Heart right ventricle (tissue), 16 donors: ENCODE results near the gene PTPRG. TPM values are rescaled to one million over a fixed set of nuclear protein-coding genes. Genes with fewer than 3 reads are reported as not detected.

Source experiments
- ATAC-seq, 8 donors: fragments of 200-7000 bp; cut with Tn5 transposase; one replicate each; pipeline ENCODE4 v1.9.1; 2020; ENCODE audit warnings: mild to moderate bottlenecking in 8 of 8, moderate library complexity in 8 of 8, moderate number of reproducible peaks in 1 of 8
- DNase-seq, 2 donors: peaks; one replicate each; pipeline ENCODE4 v3.0.0-alpha.2; 2020
- H3K27ac ChIP-seq, 10 donors: fragments of 200-600 bp; sonication (generic) in 2 of 10; one replicate each; pipeline versions ENCODE4 v1.5.0 to v1.8.0; 2020 to 2022; ENCODE audit warnings: mild to moderate bottlenecking in 3 of 10
- H3K27me3 ChIP-seq, 7 donors: fragments of 200-600 bp; one replicate each; pipeline ENCODE4 v1.8.0; 2021 to 2022; ENCODE audit warnings: mild to moderate bottlenecking in 2 of 7
- H3K36me3 ChIP-seq, 9 donors: fragments of 200-600 bp; sonication (generic) in 1 of 9; one replicate each; pipeline versions ENCODE4 v1.5.0 to v1.8.0; 2020 to 2022; ENCODE audit warnings: mild to moderate bottlenecking in 2 of 9
- H3K4me1 ChIP-seq, 9 donors: fragments of 200-600 bp; sonication (generic) in 1 of 9; one replicate each; pipeline versions ENCODE4 v1.5.0 to v1.8.0; 2020 to 2022; ENCODE audit warnings: mild to moderate bottlenecking in 4 of 9
- H3K4me3 ChIP-seq, 10 donors: fragments of 200-600 bp; sonication (generic) in 2 of 10; one replicate each; pipeline versions ENCODE4 v1.5.0 to v1.8.0; 2020 to 2022; ENCODE audit warnings: mild to moderate bottlenecking in 7 of 10, moderate library complexity in 2 of 10
- H3K9me3 ChIP-seq, 11 donors: fragments of 200-600 bp in 10 of 11; sonication (generic) in 2 of 11; one replicate each; pipeline versions ENCODE4 v1.5.0 to v1.8.0; 2013 to 2022; ENCODE audit warnings: mild to moderate bottlenecking in 2 of 11, control low read depth in 1 of 11, moderate library complexity in 1 of 11
- WGBS, 2 donors: extraction: QIAGEN DNeasy Blood & Tissue Kit; methylation state at CpG; one replicate each; pipeline ENCODE4 v1.1.7; 2013; ENCODE audit warnings: inconsistent platforms in 1 of 2; 5-methylcytosine and 5-hydroxymethylcytosine counted together
- intact Hi-C, 10 donors: fragments of 100-400 bp; cut with DNase I; formaldehyde crosslinking; loops; one replicate each; pipeline versions ENCODE4 v1.11.1 to v1.14.2; 2022
- polyA plus RNA-seq, 2 donors: library from polyadenylated mRNA; stranded (reverse); fragments of 200-250 nt; gene quantifications; one replicate each; pipeline ENCODE4 v1.2.3, GENCODE V29; 2013
- total RNA-seq, 10 donors: library from RNA; stranded (reverse); fragmentation: NEBNext Ultra II Directional in 3 of 10; extraction: Animal tissue kit (Norgen Biotek cat#: 25700) in 3 of 10; gene quantifications; one replicate each; pipeline versions ENCODE4 v1.2.1 to v1.2.4, GENCODE V29; 2021 to 2023
- TF ChIP-seq, protein P1 (sequence below), 9 donors: fragments of 200-600 bp; sonication (generic) in 2 of 9; IDR thresholded peaks; one replicate each; pipeline versions ENCODE4 v1.5.0 to v1.8.0; 2021 to 2022; ENCODE audit warnings: antibody characterized with exemption in 9 of 9, mild to moderate bottlenecking in 5 of 9, moderate library complexity in 1 of 9
- donor health status: Arrhythmogenic right ventricular cardiomyopathy.
- donor health status: ischemic (EF 13 %, LVEDD 7.1; RV severe dilation, severe dysfunction).
- donor health status: healthy with polysubstance abuse.
- donor health status: DM: no; HTN: yes; CAD: no.
- donor health status: DM: no; HTN: no; CAD: no.
- donor health status: ischemic (EF 25% LVEDD 6.9; RV normal size, moderate dysfunction).
- donor health status: ischemic (EF 25% LVEDD 5.7; RV mildly dilated, moderate dysfunction).
- donor health status: healthy.
- donor health status: DM: yes; HTN: yes; CAD: no.
- donor health status: Ischemic cardiomyopathy.
- donor health status: ischemic (EF 35%, LVEDD 5.7; RV mildly dilated, moderate dysfunction).
- donor health status: nonischemic (EF 11% LVEDD 7.7; RV severe dilation, severe dysfunction).
- donor health status: DM: yes; HTN: yes; CAD: no.
- donor health status: PGD.
- donor health status: ischemic (EF 29% LVEDD 5.4; RV normal size, mild dysfunction).
- donor health status: nonischemic (EF 23%, LVEDD 6.1; RV moderate dilation, normal function).

Gene PTPRG
- total and polyA plus RNA-seq, 12 donors: 10.1 to 38.3 (median 32.6) TPM

DNA sequence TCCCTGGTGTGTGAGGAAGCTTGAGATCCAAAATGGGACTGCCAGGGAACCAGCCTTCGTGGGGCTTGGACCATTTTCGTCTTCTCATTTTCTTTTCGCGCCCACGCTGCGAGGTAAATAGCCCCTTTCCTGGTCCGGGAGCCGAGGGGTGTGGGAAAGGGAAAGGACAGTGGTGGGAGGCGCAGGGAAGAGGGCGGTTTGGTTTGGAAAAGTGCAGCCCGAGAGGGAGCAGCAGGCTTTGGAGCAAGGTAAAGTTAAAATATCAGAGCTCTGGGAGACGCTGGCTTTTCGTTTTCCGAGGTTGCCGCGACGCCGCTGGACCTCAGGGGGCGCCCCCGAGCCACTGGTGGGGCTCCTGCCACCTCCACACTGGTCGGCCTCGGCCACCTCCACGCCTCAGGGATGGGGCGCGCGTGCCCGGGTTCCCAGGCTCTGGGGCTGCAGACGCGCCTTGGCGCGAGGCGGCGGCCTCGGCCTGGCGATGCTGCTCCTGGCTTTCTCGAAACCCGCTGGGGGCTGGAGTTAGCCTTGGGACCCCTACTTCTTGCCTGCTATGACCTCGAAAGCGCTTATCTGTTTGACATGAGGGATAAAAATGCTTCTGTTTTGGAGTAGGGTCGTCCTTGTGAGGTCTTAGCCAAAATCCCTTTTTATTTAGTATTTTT is 3.2 kb downstream of the PTPRG start:
- Histone ChIP-seq H3K27me3 (peaks cover 0 to 57% (median 0%) of the 10 kb centered on the region in 7 donors), H3K4me3 (peak overlapping the region; percentile 73 to 96 (median 90)), H3K27ac (peak overlapping the region; percentile 61 to 99 (median 96)), H3K9me3 (no peaks in the 10 kb centered on the region), H3K4me1 (peaks cover 6 to 61% (median 29%) of the 10 kb centered on the region in 9 donors), H3K36me3 (no peaks in the 10 kb centered on the region)
- peak; percentile 40 to 80 (median 63) for ATAC-seq
- WGBS, 2 donors: 4 to 5% methylated on average over 39 to 40 of the region's 40 CpGs
- intact Hi-C loops: loop anchor here (2.0 to 10.0 kb wide), 19 partner anchors 100 to 624 kb away; no protein-coding TSS in a partner anchor
- peak; percentile 88 to 89 for DNase-seq
- TF ChIP-seq, protein P1, sequence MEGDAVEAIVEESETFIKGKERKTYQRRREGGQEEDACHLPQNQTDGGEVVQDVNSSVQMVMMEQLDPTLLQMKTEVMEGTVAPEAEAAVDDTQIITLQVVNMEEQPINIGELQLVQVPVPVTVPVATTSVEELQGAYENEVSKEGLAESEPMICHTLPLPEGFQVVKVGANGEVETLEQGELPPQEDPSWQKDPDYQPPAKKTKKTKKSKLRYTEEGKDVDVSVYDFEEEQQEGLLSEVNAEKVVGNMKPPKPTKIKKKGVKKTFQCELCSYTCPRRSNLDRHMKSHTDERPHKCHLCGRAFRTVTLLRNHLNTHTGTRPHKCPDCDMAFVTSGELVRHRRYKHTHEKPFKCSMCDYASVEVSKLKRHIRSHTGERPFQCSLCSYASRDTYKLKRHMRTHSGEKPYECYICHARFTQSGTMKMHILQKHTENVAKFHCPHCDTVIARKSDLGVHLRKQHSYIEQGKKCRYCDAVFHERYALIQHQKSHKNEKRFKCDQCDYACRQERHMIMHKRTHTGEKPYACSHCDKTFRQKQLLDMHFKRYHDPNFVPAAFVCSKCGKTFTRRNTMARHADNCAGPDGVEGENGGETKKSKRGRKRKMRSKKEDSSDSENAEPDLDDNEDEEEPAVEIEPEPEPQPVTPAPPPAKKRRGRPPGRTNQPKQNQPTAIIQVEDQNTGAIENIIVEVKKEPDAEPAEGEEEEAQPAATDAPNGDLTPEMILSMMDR (IDR thresholded peaks at IDR 0.05): peak; percentile 61 to 95 (median 91)

DNA sequence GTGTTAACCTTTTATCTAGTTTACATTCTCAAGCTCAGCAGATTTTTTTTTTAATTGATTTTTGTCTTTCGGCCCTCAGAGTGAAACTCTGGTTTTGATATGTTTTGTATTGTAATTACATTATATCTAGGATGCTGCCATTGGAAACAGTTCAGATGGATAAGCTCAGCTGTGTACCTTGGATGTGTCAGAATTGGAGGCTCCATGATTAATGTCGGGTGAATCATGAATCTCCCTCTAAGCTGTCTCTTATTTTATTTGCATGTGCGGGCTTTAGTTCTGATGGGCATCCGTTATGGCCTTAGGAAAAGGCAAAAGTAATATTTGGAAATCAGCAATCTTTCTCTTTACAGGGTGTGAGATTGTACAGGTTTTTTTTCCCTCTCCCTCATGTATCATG is 4.2 kb downstream of the PTPRG start:
- WGBS, 2 donors: 84 to 89% methylated on average over 4 of the region's 4 CpGs
- intact Hi-C loops: loop anchor here in 8 of 10 donors (2.0 to 10.0 kb wide), 11 partner anchors 99 to 623 kb away; no protein-coding TSS in a partner anchor
- DNase-seq (no peak), ATAC-seq (no peak)
- TF ChIP-seq, protein P1 (IDR thresholded peaks at IDR 0.05): no peak
- no peaks in the 10 kb centered on the region for H3K36me3 ChIP-seq
- peaks cover 6 to 64% (median 38%) of the 10 kb centered on the region in 9 donors for H3K4me1 ChIP-seq
- H3K4me3 ChIP-seq: no peak overlapping the region
- no peaks in the 10 kb centered on the region for H3K9me3 ChIP-seq
- peak overlapping the region in 1 of 10 donors; percentile 99 for H3K27ac ChIP-seq
- H3K27me3 ChIP-seq: peaks cover 0 to 47% (median 0%) of the 10 kb centered on the region in 7 donors

DNA sequence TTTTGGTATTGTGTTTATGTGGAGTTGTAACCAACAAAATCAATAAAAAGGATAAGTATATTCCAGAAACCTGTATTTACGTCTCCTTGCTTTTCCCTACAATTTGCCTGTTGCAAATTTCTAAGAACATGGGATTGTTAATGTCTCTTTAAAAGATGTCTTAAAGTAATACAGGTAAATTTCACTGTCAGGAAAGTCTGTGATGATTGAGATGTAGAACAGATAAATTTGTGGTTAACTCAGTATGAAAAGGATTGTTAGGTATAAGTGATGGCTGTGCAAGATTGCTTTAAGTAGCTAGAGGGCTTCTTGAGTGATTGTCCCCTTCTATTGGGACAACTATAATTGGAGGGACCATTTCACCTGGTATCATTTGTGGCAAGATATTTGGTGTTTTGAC is 6.8 kb downstream of the PTPRG start:
- no peak for DNase-seq
- peaks cover 10 to 89% (median 48%) of the 10 kb centered on the region in 9 donors for H3K4me1 ChIP-seq
- H3K4me3 ChIP-seq: no peak overlapping the region
- no peak for ATAC-seq
- intact Hi-C loops: loop anchor here in 7 of 10 donors (10.0 kb wide), 8 partner anchors 97 to 617 kb away; no protein-coding TSS in a partner anchor
- H3K27ac ChIP-seq: no peak overlapping the region
- H3K27me3 ChIP-seq: peaks cover 0 to 22% (median 0%) of the 10 kb centered on the region in 7 donors
- 98 to 100% methylated on average over 1 of the region's 1 CpG for WGBS, 2 donors
- H3K36me3 ChIP-seq: no peaks in the 10 kb centered on the region
- TF ChIP-seq, protein P1 (IDR thresholded peaks at IDR 0.05): no peak
- H3K9me3 ChIP-seq: no peaks in the 10 kb centered on the region

DNA sequence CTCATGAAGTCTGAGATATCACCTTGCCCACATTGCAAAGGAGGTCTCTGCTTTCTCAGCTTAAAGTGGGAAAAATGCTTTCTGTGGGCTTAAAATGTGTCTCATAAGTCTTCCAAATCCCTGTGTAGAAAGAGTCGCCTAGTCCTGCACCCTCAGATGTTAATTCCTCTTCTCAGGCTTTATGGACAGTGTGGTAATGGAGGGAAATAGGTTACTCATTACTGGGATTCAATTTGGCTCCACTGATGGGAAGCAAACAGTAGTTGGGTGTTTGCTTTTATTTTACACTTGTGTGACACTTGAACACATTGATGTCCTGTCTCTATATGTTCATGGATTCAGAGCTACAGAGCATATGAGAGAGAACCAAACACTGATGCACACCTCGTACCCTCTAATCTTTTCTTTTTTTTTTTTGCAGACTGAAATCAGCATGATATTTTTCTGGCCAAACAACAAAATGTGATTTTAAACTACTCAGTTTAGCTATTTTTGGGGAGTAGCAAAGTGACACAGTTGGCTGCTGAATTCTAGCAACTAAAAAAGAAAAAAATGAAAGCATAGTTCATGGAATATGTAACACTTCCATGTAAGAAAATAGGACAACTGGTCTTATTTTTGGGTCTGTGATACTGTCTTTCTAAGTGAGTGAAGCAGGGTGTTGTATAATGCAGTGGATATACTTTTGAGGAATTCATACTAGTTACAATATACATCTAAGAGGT is 8.6 kb downstream of the PTPRG start:
- peak overlapping the region in 1 of 10 donors; percentile 29 for H3K27ac ChIP-seq
- H3K27me3 ChIP-seq: peaks cover 0 to 3% (median 0%) of the 10 kb centered on the region in 7 donors
- peaks cover 6 to 87% (median 40%) of the 10 kb centered on the region in 9 donors for H3K4me1 ChIP-seq
- intact Hi-C loops: loop anchor here in 8 of 10 donors (5.0 to 10.0 kb wide), 11 partner anchors 62 to 615 kb away; no protein-coding TSS in a partner anchor
- peaks cover 0 to 9% (median 0%) of the 10 kb centered on the region in 11 donors for H3K9me3 ChIP-seq
- DNase-seq: no peak
- no peak overlapping the region for H3K4me3 ChIP-seq
- WGBS, 2 donors: 68 to 70% methylated on average over 2 of the region's 2 CpGs
- H3K36me3 ChIP-seq: no peaks in the 10 kb centered on the region
- ATAC-seq: no peak
- TF ChIP-seq, protein P1 (IDR thresholded peaks at IDR 0.05): no peak
